Naive thymus-derived CD8-positive, alpha-beta T cell (primary cell): ENCODE results near the gene AZU1. TPM values are rescaled to one million over a fixed set of nuclear protein-coding genes. Genes with fewer than 3 reads are reported as not detected.

Source experiments
- ATAC-seq, 2 donors: fragments of 150-1000 bp; cut with Tn5 transposase in 1 of 2; sonication (Bioruptor Pico), chemical (Tn5 transposase) in 1 of 2; 1 replicate in 1 of 2; 2 replicates in 1 of 2; pipeline ENCODE4 v1.10.0; 2021; ENCODE audit warnings: mild to moderate bottlenecking in 2 of 2, moderate library complexity in 2 of 2
- POLR2A ChIA-PET: fragments of 350-600 bp; sonication (Branson Sonifier 250); formaldehyde crosslinking; loops from one replicate; lab custom pipeline; 2021; ENCODE audit warnings: antibody characterized with exemption; lab: Charles Lee
- DNase-seq, 10 donors: peaks; one replicate each; pipeline versions ENCODE4 v3.0.0 to v3.0.0-alpha.2; 2020 to 2022
- H3K27ac Mint-ChIP-seq, 10 donors: one replicate each; pipeline ENCODE4 v1.8.0; 2020 to 2022; ENCODE audit warnings: mild to moderate bottlenecking in 10 of 10, mixed read lengths in 10 of 10, moderate library complexity in 4 of 10, inconsistent platforms in 1 of 10
- H3K27me3 Mint-ChIP-seq, 5 donors: one replicate each; pipeline ENCODE4 v1.8.0; 2021 to 2022; ENCODE audit warnings: mixed read lengths in 5 of 5
- H3K36me3 Mint-ChIP-seq, 3 donors: one replicate each; pipeline ENCODE4 v1.8.0; 2020 to 2022; ENCODE audit warnings: mixed read lengths in 3 of 3, mild to moderate bottlenecking in 2 of 3, inconsistent platforms in 1 of 3
- H3K4me1 Mint-ChIP-seq, 4 donors: one replicate each; pipeline ENCODE4 v1.8.0; 2021 to 2022; ENCODE audit warnings: mixed read lengths in 4 of 4
- H3K4me3 Mint-ChIP-seq, 10 donors: one replicate each; pipeline ENCODE4 v1.8.0; 2020 to 2022; ENCODE audit warnings: mild to moderate bottlenecking in 10 of 10, mixed read lengths in 10 of 10, moderate library complexity in 6 of 10, inconsistent platforms in 1 of 10
- H3K9me3 Mint-ChIP-seq, 9 donors: one replicate each; pipeline ENCODE4 v1.8.0; 2020 to 2022; ENCODE audit warnings: mixed read lengths in 9 of 9, mild to moderate bottlenecking in 3 of 9, inconsistent platforms in 1 of 9, moderate library complexity in 1 of 9
- polyA plus RNA-seq, 3 donors: library from polyadenylated mRNA; unstranded; fragments of 300-500 nt; fragmentation: Illumina TruSeq; gene quantifications; one replicate each; pipeline ENCODE4 v1.2.3, GENCODE V29; 2021
- total RNA-seq, 8 experiments: library from RNA in 2 of 8; stranded (reverse) in 2 of 8; gene quantifications; one replicate each; pipeline ENCODE4 v1.2.3 and lab custom pipeline; 2021 to 2026

AZU1 gene
- total and polyA plus RNA-seq, 5 experiments from 2014 or later, result 0.21 to 0.36 TPM; not detected in 3

DNA sequence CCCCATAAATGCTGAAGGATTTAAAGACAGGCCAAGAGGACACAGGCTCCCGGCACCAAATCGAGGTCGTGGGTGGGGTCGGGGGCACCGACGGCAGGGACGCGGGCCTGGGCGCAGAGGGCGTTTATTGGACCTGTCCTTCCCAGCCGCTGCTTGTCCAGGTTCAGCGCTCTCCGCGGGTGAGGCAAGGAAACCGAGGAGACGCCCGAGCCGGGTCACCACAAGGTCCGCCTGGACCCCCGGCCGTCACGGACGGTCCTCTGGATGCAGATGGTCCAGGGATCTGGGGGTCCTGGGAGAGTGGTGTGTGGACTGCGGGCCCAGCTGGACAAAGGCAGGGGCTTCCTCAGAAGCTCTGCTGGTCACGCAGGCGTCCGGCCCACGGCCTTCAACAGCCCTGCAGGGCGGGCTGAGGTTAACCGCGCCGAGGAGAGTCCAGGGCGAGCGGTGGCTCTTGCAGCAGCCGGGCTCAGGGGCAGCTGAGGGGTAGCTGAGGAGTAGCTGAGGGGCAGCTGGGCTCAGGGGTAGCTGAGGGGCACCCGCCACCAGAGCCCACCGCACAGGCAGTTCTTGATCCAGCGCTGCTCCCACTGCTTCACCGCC lies 40.3 kb downstream of the AZU1 start:
- Mint-ChIP-seq H3K36me3 (peaks cover 0 to 28% (median 4%) of the 10 kb centered on the region in 3 donors), H3K27ac (peak overlapping the region in 1 of 10 donors; percentile 43), H3K9me3 (no peaks in the 10 kb centered on the region), H3K4me1 (peaks cover 11 to 34% (median 21%) of the 10 kb centered on the region in 4 donors), H3K27me3 (peaks cover 0 to 2% (median 0%) of the 10 kb centered on the region in 5 donors), H3K4me3 (no peak overlapping the region)
- ATAC-seq (no peak), DNase-seq (no peak)
- POLR2A ChIA-PET, result interaction anchor here (0.8 to 13.5 kb wide), 3 partner anchors 28 to 49 kb away, joined by 3 to 165 read pairs (median 3); partner anchors contain the start of genes KISS1R and R3HDM4

DNA sequence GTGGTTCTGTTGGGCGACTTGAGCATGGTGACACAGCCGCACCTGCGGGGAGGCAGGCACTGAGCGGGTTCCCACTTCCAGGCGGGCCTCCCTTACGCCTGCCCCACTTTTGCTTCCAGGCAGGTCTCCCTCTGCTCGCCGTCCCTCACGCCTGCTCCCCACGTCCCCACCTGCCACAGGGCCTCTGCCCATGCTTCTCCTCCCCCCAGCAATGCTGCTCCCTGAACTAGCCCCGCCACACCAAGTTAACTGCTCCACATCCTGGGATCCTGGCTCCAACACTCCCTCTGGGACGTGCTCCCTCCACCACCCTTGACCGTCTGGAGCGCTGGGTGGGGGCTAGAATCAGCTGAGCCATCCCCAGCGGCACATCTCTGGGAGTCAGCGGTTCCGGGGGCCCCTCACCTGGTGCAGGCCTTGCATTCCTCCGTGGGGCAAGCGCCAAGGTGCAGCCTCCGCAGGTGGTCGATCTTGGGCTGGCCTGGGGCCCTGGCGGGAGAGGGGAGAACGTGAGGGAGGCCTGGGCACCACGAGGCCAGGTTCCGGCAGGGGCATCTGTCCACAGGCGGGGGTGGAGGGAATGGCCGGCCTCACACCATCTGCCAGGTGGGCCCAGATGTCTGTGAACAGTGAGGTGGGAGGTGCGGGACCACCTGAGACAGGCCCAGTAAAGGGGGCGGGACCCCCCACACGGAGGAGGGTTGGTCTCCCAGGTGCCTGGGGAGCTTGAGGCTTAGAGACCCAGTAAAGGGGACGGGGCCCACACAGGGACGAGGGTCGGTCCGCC lies 41.0 kb downstream of the AZU1 start:
- Mint-ChIP-seq H3K4me1 (peaks cover 9 to 28% (median 15%) of the 10 kb centered on the region in 4 donors), H3K9me3 (no peaks in the 10 kb centered on the region), H3K36me3 (peaks cover 0 to 28% (median 4%) of the 10 kb centered on the region in 3 donors), H3K27me3 (peaks cover 0 to 2% (median 0%) of the 10 kb centered on the region in 5 donors), H3K27ac (peak overlapping the region in 2 of 10 donors; percentile 11 to 67), H3K4me3 (no peak overlapping the region)
- ATAC-seq (no peak), DNase-seq (no peak)
- POLR2A ChIA-PET, result interaction anchor here (13.5 kb wide), 1 partner anchor 49 kb away, joined by 165 read pairs; the partner anchor contains the start of genes KISS1R and R3HDM4

DNA sequence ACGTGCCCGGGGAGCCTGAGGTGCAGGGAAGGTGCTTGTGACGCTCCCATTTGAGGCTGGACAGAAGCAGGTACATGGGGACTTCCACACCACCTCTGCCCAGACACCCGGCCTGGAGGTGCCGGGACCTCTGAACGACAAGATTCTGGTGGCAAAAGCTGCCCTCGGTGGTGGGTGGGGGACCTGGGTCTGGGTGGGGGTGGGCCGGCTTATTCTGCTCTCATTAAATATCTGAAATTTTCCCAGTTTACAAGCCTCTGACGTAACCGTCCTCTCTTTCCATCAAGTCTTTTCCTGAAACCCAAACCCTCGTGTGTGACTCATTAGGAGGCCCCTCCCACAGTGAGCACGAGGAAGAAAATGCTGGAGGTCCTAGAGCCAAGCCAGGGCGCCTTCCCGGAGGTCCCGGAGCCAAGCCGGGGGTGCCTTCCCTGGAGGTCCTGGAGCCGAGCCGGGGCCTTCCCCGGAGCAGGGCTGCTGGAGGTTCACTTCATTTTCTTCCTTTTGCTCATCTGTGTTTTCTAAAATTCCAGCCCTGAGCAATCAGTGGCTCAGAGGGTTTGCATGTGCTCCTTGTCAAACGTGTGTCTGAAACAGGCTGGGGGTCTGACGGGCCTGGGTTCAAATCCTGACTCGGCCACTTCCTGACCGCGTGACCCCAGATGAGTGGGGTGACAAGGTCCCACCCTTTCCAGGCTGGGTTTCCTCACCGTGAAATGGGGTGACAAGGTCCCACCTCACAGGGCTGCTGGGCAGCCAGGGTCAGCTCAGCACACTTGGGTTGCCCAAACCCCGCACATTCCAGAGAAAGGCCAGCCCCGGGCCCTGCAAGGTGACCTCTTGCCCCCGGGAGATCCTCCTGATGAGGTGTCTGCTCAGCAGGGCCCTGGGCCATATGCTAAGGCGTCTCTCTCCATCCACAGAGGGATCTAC lies 41.9 kb downstream of the AZU1 start:
- peaks cover 0 to 2% (median 0%) of the 10 kb centered on the region in 5 donors for H3K27me3 Mint-ChIP-seq
- POLR2A ChIA-PET, result interaction anchor here (0.7 to 13.5 kb wide), 3 partner anchors 19 to 48 kb away, joined by 3 to 165 read pairs (median 4); partner anchors contain the start of genes KISS1R and R3HDM4
- peak overlapping the region in 5 of 10 donors; percentile 35 to 91 (median 63) for H3K27ac Mint-ChIP-seq
- H3K36me3 Mint-ChIP-seq, result peaks cover 0 to 28% (median 4%) of the 10 kb centered on the region in 3 donors
- H3K9me3 Mint-ChIP-seq, result no peaks in the 10 kb centered on the region
- DNase-seq (no peak), ATAC-seq (no peak)
- H3K4me1 Mint-ChIP-seq, result peaks cover 9 to 23% (median 12%) of the 10 kb centered on the region in 4 donors
- peak overlapping the region in 1 of 10 donors; percentile 39 for H3K4me3 Mint-ChIP-seq

DNA sequence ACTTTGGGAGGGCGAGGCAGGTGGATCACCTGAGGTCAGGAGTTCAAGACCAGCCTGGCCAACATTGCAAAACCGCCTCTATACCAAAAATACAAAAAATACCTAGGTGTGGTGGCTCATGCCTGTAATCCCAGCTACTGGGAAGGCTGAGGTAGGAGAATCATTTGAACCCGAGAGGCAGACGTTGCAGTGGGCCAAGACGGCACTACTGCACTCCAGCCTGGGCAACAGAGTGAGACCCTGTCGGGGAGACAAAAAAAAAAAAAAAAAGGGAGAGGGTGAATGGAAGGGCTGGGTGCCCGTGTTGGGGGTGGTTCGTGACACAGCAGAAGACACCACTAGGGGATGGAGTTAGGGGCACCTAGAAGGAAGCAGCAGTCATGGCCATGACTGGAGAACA lies 42.7 kb downstream of the AZU1 start:
- peak overlapping the region in 2 of 10 donors; percentile 22 to 28 for H3K4me3 Mint-ChIP-seq
- DNase-seq (no peak), ATAC-seq (no peak)
- H3K27me3 Mint-ChIP-seq, result peaks cover 0 to 2% (median 0%) of the 10 kb centered on the region in 5 donors
- POLR2A ChIA-PET, result interaction anchor here (0.7 to 1.4 kb wide), 2 partner anchors 18 to 27 kb away, joined by 3 to 4 read pairs; no protein-coding TSS in a partner anchor
- peak overlapping the region in 7 of 10 donors; percentile 35 to 91 (median 63) for H3K27ac Mint-ChIP-seq
- H3K36me3 Mint-ChIP-seq, result peaks cover 0 to 28% (median 4%) of the 10 kb centered on the region in 3 donors
- peaks cover 9 to 20% (median 11%) of the 10 kb centered on the region in 4 donors for H3K4me1 Mint-ChIP-seq
- H3K9me3 Mint-ChIP-seq, result no peaks in the 10 kb centered on the region

DNA sequence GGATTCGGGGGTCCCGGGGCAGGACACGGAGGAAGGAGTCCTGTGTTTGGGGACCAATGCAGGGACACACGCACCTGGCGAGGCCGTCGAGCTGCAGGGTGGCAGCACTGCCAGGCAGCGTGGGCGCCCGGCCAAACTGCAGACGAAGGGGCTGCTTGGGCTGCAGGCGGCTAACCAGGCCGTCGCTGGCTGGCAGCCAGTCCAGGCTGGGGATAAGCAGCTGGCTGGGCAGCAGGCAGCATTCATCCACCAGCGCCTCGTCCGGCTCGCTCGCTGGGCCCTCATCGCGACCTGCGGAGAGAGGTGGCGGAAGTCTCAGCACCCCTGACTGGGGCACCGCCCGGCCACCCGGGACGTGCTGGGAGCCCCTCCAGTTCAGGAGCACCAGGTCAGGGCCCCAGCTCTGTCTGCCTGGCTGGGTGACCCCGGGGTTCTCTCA lies 43.3 kb downstream of the AZU1 start:
- DNase-seq (no peak), ATAC-seq (no peak)
- Mint-ChIP-seq H3K36me3 (peaks cover 0 to 28% (median 4%) of the 10 kb centered on the region in 3 donors), H3K9me3 (no peaks in the 10 kb centered on the region), H3K4me1 (peaks cover 9 to 18% (median 11%) of the 10 kb centered on the region in 4 donors), H3K4me3 (no peak overlapping the region), H3K27me3 (peaks cover 0 to 2% (median 0%) of the 10 kb centered on the region in 5 donors), H3K27ac (peak overlapping the region in 4 of 10 donors; percentile 49 to 92 (median 61))
- POLR2A ChIA-PET, result interaction anchor here (0.9 to 2.2 kb wide), 3 partner anchors 22 to 62 kb away, joined by 4 to 20 read pairs (median 11); partner anchors contain the start of genes MED16 and RNU6-9

DNA sequence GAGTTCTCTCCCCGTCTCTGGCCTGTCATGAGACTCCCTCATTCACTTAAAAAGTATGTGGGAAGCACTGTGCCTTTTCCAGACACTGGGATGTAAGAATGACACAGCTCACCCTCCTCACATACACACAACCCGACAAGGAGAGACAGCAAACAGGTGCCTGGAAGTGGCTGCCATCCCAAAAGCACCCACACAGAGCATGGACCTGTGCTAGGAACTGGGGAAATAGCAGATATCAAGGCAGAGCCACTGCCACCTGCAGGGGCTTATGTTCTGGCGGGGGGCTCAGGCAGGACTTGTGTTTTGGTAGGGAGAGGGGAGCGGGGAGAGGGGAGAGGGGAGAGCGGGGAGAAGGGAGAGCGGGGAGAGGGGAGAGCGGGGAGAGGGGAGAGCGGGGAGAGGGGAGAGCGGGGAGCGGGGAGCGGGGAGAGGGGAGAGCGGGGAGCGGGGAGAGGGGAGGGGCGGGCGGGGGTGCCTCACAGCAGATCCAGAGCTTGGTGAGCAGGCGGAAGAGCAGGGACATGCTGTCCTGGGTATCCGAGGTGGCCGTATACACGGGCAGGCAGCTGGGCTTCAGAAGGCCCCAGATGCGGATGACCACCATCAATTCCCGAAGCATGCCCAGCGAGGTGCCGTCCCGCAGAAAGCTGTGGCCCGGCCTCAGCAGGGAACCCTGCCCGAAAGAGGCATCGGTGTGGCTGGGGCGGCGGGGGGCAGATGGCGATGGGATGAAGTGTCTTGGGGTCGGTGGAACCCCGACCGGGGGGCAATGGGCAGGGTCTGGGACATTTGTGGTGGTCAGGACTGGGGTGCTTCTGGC lies 44.0 kb downstream of the AZU1 start:
- H3K36me3 Mint-ChIP-seq, result peaks cover 0 to 30% (median 4%) of the 10 kb centered on the region in 3 donors
- H3K27me3 Mint-ChIP-seq, result peaks cover 0 to 2% (median 0%) of the 10 kb centered on the region in 5 donors
- peak overlapping the region; percentile 59 to 96 (median 94) for H3K27ac Mint-ChIP-seq
- POLR2A ChIA-PET, result interaction anchor here (0.9 to 2.6 kb wide), 11 partner anchors 9 to 196 kb away, joined by 3 to 23 read pairs (median 7); partner anchors contain the start of genes ARHGAP45, MED16, R3HDM4 and RNU6-9
- ATAC-seq (peak in 1 of 2 donors; percentile 7), DNase-seq (peak in 4 of 10 donors; percentile 18 to 55 (median 36))
- H3K4me3 Mint-ChIP-seq, result peak overlapping the region in 9 of 10 donors; percentile 60 to 85 (median 82)
- H3K9me3 Mint-ChIP-seq, result no peaks in the 10 kb centered on the region
- peaks cover 9 to 18% (median 11%) of the 10 kb centered on the region in 4 donors for H3K4me1 Mint-ChIP-seq

DNA sequence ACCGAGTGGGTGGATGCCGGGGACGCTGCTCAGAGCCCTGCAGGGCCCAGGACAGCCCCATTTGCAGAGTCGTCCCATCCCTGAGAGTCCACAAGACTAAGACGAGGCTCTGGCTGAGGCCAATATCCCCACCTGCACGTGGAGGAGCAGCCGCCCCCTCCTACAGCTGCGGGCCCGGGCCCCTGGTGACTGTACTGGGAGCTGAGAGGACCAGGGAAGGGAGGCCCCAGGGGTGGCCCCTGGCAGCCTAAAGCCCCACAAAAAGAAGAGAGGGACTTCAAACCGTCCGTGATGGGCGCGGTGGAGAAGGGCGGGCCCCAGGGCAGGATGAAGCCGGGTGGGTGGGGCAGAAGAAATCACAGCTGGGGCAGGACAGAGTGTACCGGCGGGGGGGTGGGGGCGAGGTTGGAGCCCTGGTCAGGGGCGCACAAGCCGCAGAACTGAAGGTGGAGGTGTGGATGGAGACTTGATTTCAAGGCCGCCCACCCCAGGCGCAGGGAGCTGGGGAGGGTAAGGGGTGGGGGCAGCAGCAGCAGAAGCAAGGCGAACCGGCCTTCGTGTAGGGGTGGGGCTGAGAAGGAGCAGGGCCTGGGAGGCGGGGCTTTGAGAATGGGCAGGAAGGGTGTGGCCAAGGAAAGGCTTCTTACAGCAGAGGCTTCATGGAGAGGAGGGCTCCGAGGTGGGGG lies 44.8 kb downstream of the AZU1 start:
- H3K27me3 Mint-ChIP-seq, result peaks cover 0 to 2% (median 0%) of the 10 kb centered on the region in 5 donors
- peaks cover 0 to 27% (median 4%) of the 10 kb centered on the region in 3 donors for H3K36me3 Mint-ChIP-seq
- H3K9me3 Mint-ChIP-seq, result no peaks in the 10 kb centered on the region
- ATAC-seq (peak; percentile 81 to 84), DNase-seq (peak; percentile 65 to 92 (median 82))
- peak overlapping the region; percentile 70 to 85 (median 82) for H3K4me3 Mint-ChIP-seq
- H3K27ac Mint-ChIP-seq, result peak overlapping the region; percentile 59 to 96 (median 94)
- POLR2A ChIA-PET, result interaction anchor here (0.6 to 2.6 kb wide), 14 partner anchors 8 to 195 kb away, joined by 3 to 23 read pairs (median 6); partner anchors contain the start of genes ARHGAP45, MED16, R3HDM4 and RNU6-9
- H3K4me1 Mint-ChIP-seq, result peaks cover 7 to 17% (median 11%) of the 10 kb centered on the region in 4 donors

DNA sequence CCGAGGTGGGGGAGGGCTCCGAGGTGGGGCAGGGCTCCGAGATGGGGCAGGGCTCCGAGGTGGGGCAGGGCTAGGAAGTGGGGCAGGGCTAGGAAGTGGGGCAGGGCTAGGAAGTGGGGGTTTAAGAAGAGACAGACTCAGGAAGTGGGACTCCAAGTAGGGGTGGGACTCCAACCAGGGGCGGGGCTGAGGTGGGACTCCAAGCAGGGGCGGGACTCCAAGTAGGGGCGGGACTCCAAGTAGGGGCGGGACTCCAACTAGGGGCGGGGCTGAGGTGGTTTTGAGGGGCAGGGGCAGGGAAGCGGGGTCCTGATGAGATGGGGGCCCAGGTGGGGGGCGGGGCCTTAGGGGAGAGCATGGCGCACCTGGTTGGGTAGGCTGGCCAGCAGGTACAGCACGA lies 45.4 kb downstream of the AZU1 start:
- peak overlapping the region in 6 of 10 donors; percentile 37 to 82 (median 68) for H3K4me3 Mint-ChIP-seq

DNA sequence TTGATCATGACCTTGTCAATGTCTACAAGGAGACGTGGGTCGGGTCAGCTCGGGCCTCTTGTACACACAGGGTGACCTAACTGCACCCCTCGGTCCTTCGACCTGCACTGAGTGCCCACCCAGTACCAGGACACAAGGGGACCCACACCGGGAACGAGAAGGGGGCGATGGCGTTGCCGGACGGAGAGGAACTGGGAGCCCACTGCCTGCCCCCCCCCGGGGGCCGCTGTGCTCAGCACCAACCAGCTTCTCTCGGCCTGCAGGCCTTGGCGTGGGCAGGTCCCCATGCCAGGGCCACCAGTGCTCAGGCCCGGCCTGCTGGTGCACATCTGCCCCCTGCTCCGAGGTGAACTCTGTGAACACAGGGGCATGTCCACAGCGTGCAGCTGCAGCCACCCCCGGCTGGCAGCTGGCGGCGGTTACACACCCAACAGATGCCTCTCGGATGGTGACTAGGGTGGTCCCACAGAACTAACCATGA lies 46.0 kb downstream of the AZU1 start:
- DNase-seq (no peak), ATAC-seq (no peak)
- peaks cover 0 to 2% (median 0%) of the 10 kb centered on the region in 5 donors for H3K27me3 Mint-ChIP-seq
- POLR2A ChIA-PET, result interaction anchor here (0.6 to 3.3 kb wide), 8 partner anchors 9 to 321 kb away, joined by 3 to 19 read pairs (median 4); partner anchors contain the start of genes MED16 and RNU6-9
- H3K4me1 Mint-ChIP-seq, result peaks cover 6 to 15% (median 11%) of the 10 kb centered on the region in 4 donors
- H3K4me3 Mint-ChIP-seq, result no peak overlapping the region
- no peaks in the 10 kb centered on the region for H3K9me3 Mint-ChIP-seq
- H3K27ac Mint-ChIP-seq, result peak overlapping the region in 1 of 10 donors; percentile 11
- H3K36me3 Mint-ChIP-seq, result peaks cover 0 to 21% (median 4%) of the 10 kb centered on the region in 3 donors

More for the DNA sequence above, 45.4 kb downstream of the AZU1 start:
- POLR2A ChIA-PET, result interaction anchor here (0.6 to 3.3 kb wide), 17 partner anchors 9 to 321 kb away, joined by 3 to 23 read pairs (median 6); partner anchors contain the start of genes ARHGAP45, MED16, R3HDM4 and RNU6-9
- peaks cover 6 to 15% (median 11%) of the 10 kb centered on the region in 4 donors for H3K4me1 Mint-ChIP-seq
- peak; percentile 49 to 93 (median 74) for DNase-seq
- peaks cover 0 to 23% (median 4%) of the 10 kb centered on the region in 3 donors for H3K36me3 Mint-ChIP-seq
- peaks cover 0 to 2% (median 0%) of the 10 kb centered on the region in 5 donors for H3K27me3 Mint-ChIP-seq
- ATAC-seq, result peak; percentile 73 to 86
- no peaks in the 10 kb centered on the region for H3K9me3 Mint-ChIP-seq
- peak overlapping the region in 7 of 10 donors; percentile 11 to 84 (median 59) for H3K27ac Mint-ChIP-seq
